Stimulated activated naive CD8-positive, alpha-beta T cell treated with anti-CD3 and anti-CD28 coated beads, Interleukin-15, Interleukin-2, amounts not matched to agents 100 ng/mL and 50 ng/mL, for 24 hours (primary cell): Measurements from ENCODE around the gene NRTN.

ENCODE experiments used
- H3K27ac Mint-ChIP-seq: one replicate; pipeline ENCODE4 v1.8.0; 2021; ENCODE audit warnings: mild to moderate bottlenecking, mixed read lengths
- H3K27me3 Mint-ChIP-seq: one replicate; pipeline ENCODE4 v1.8.0; 2021; ENCODE audit warnings: mixed read lengths
- H3K36me3 Mint-ChIP-seq: one replicate; pipeline ENCODE4 v1.8.0; 2021; ENCODE audit warnings: low read depth, mixed read lengths
- H3K4me1 Mint-ChIP-seq: one replicate; pipeline ENCODE4 v1.8.0; 2021; ENCODE audit warnings: low read depth, mixed read lengths
- H3K4me3 Mint-ChIP-seq: one replicate; pipeline ENCODE4 v1.8.0; 2021; ENCODE audit warnings: mild to moderate bottlenecking, mixed read lengths
- H3K9me3 Mint-ChIP-seq: one replicate; pipeline ENCODE4 v1.8.0; 2021; ENCODE audit warnings: mixed read lengths

NRTN gene

DNA sequence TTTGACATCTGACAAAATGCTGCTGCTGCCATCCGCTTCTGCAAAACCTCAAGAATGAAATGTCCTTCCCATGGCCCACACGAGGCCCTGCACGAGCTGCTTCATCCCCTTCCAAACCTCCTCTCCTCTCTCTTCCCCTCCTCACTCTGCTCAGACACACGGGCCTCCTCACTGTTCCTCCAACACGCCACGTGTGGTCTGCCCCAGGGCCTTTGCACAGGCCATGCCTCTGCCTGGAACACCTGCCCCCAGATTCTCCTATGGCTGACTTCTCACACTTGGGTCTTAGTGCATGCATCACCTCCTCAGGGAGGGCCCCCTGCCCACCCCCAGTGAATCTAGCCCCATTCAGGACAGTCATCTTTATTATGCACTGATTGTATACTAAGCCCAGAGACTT is 15.9 kb downstream of the NRTN start:
- Mint-ChIP-seq H3K27ac (no peak overlapping the region), H3K36me3 (no peaks in the 10 kb centered on the region), H3K4me3 (no peak overlapping the region), H3K9me3 (no peaks in the 10 kb centered on the region), H3K4me1 (no peaks in the 10 kb centered on the region), H3K27me3 (peaks cover 8% of the 10 kb centered on the region)

DNA sequence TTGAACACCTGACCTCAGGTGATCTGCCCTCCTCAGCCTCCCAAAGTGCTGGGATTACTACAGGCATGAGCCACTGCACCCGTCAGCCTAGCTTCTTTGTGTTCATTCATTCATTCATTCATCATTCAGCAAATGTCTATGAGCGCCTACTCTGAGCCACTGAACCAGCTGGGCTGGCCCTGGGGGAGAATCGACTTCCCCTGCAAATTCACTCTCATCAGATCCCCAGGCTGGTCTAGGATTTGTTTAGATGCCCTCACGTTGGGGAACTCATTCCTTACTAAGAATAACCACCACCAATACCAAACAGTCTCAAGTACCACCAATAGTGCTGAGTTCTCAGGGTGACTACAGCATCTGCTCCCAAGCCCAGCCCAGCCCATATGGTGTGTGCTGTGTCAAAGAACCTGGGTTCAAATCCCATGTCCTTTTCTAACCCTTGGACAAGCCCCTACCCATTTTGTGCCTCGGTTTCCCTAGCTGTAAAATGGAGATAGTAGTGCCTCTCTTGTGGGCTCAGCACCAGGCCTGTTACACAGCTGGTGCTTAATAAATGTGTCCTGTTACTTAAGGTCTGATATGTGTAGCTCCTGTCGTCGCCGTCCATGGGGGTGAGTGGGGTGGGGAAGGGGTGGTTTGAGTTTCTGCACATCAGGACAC is 16.8 kb downstream of the NRTN start:
- peaks cover 5% of the 10 kb centered on the region for H3K27me3 Mint-ChIP-seq
- no peak overlapping the region for H3K27ac Mint-ChIP-seq
- H3K36me3 Mint-ChIP-seq, result no peaks in the 10 kb centered on the region
- no peaks in the 10 kb centered on the region for H3K9me3 Mint-ChIP-seq
- H3K4me1 Mint-ChIP-seq, result peaks cover 2% of the 10 kb centered on the region
- H3K4me3 Mint-ChIP-seq, result no peak overlapping the region

GRCh38 chr19:5822181-5822844 is 17.4 kb downstream of the NRTN start:
- H3K9me3 Mint-ChIP-seq, result no peaks in the 10 kb centered on the region
- H3K4me3 Mint-ChIP-seq, result no peak overlapping the region
- H3K27me3 Mint-ChIP-seq, result peaks cover 3% of the 10 kb centered on the region
- no peaks in the 10 kb centered on the region for H3K36me3 Mint-ChIP-seq
- no peak overlapping the region for H3K27ac Mint-ChIP-seq
- peaks cover 8% of the 10 kb centered on the region for H3K4me1 Mint-ChIP-seq

DNA sequence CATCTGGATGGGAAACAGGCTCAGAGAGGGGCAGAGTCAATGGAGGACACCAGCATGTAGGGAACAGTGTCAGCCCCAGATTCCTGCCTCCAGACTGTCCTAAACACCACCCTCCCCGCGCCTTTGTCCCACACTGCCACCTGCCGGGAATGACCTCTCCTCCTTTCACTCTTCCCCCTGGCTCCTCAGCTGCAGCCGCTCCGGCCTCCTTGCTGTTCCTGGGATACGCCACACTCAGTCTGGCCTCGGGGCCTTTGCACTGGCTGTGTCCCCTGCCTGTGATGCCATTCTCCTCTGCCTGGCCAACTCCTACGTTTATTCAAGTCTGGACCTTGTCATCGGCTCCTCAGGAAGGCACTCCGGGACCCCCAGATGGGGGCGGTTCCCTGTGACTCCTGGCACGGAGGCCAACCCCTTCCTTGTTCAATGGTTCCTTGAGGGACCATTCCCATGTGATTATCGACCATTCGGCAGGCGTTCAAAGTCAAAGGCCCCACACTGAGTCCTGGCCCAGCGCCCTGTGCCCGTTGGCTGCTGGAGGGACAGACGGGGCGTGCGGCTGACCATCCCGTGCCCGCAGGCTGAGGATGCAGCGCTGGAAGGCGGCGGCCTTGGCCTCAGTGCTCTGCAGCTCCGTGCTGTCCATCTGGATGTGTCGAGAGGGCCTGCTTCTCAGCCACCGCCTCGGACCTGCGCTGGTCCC is 18.9 kb downstream of the NRTN start:
- Mint-ChIP-seq H3K36me3 (no peaks in the 10 kb centered on the region), H3K4me3 (no peak overlapping the region), H3K27me3 (no peaks in the 10 kb centered on the region), H3K9me3 (no peaks in the 10 kb centered on the region), H3K27ac (no peak overlapping the region), H3K4me1 (peaks cover 12% of the 10 kb centered on the region)

GRCh38 chr19:5824751-5825150 is 19.9 kb downstream of the NRTN start:
- Mint-ChIP-seq H3K9me3 (no peaks in the 10 kb centered on the region), H3K36me3 (no peaks in the 10 kb centered on the region), H3K27me3 (no peaks in the 10 kb centered on the region), H3K4me1 (peaks cover 12% of the 10 kb centered on the region), H3K27ac (no peak overlapping the region), H3K4me3 (no peak overlapping the region)

GRCh38 chr19:5825178-5825577 is 20.3 kb downstream of the NRTN start:
- no peaks in the 10 kb centered on the region for H3K27me3 Mint-ChIP-seq
- H3K4me3 Mint-ChIP-seq, result no peak overlapping the region
- H3K36me3 Mint-ChIP-seq, result no peaks in the 10 kb centered on the region
- peaks cover 15% of the 10 kb centered on the region for H3K4me1 Mint-ChIP-seq
- no peak overlapping the region for H3K27ac Mint-ChIP-seq
- no peaks in the 10 kb centered on the region for H3K9me3 Mint-ChIP-seq

DNA sequence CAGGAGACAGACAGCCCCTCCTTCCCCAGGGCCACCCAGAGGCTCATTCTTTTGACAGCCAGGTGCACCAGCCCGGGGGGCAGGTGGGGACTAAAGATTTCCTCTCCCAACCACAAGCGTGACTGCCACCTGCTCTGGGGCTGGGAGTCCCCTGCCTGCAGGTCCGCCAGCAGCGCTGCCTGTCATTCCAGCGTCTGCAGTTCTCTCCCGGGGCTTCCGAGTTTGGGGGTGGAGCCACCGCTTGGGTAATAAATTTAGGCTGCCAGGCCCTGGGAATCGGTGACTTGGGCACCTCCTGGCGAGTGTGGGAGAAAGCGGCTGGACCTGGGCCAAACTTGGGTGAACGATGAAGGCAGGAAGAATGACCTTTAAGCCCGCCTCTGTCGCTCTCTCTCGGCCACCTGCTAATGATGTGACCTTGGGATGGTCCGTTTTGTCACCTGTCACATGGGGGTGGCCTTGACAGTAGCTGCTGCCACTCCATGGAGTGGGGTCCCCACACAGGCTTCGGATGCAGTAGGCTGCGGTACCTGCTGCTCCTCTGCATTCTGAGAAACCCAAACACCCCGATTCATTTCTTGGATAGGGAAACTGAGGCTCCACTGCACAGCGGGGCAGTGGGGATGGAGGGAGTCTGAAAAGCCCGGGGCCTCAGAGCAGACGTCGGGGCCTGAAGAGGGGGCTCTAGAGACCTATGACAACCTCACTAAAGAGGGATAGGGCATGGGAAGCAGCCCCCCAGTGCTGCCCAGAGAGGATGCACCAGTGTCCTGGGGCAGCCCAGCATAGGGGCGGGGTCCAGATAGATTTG is 21.9 kb downstream of the NRTN start:
- no peaks in the 10 kb centered on the region for H3K9me3 Mint-ChIP-seq
- no peaks in the 10 kb centered on the region for H3K36me3 Mint-ChIP-seq
- peak overlapping the region; percentile 83 for H3K27ac Mint-ChIP-seq
- H3K4me1 Mint-ChIP-seq, result peaks cover 17% of the 10 kb centered on the region
- H3K27me3 Mint-ChIP-seq, result no peaks in the 10 kb centered on the region
- peak overlapping the region; percentile 96 for H3K4me3 Mint-ChIP-seq

GRCh38 chr19:5827342-5827890 is 22.5 kb downstream of the NRTN start:
- H3K27me3 Mint-ChIP-seq, result no peaks in the 10 kb centered on the region
- H3K27ac Mint-ChIP-seq, result peak overlapping the region; percentile 83
- no peaks in the 10 kb centered on the region for H3K36me3 Mint-ChIP-seq
- peaks cover 17% of the 10 kb centered on the region for H3K4me1 Mint-ChIP-seq
- peak overlapping the region; percentile 96 for H3K4me3 Mint-ChIP-seq
- H3K9me3 Mint-ChIP-seq, result no peaks in the 10 kb centered on the region

- H3K27ac Mint-ChIP-seq, result peak overlapping the region; percentile 99
- H3K9me3 Mint-ChIP-seq, result no peaks in the 10 kb centered on the region
- no peaks in the 10 kb centered on the region for H3K36me3 Mint-ChIP-seq
- H3K4me1 Mint-ChIP-seq, result peaks cover 17% of the 10 kb centered on the region
- H3K4me3 Mint-ChIP-seq, result peak overlapping the region; percentile 96
- H3K27me3 Mint-ChIP-seq, result no peaks in the 10 kb centered on the region
Observed at GRCh38 chr19:5827891-5828660, 23.2 kb downstream of the NRTN start.

- no peaks in the 10 kb centered on the region for H3K36me3 Mint-ChIP-seq
- H3K4me3 Mint-ChIP-seq, result peak overlapping the region; percentile 96
- peak overlapping the region; percentile 99 for H3K27ac Mint-ChIP-seq
- no peaks in the 10 kb centered on the region for H3K27me3 Mint-ChIP-seq
- peaks cover 17% of the 10 kb centered on the region for H3K4me1 Mint-ChIP-seq
- no peaks in the 10 kb centered on the region for H3K9me3 Mint-ChIP-seq
Observed at GRCh38 chr19:5828661-5829566, 24.0 kb downstream of the NRTN start.

GRCh38 chr19:5829567-5830310 is 24.9 kb downstream of the NRTN start:
- Mint-ChIP-seq H3K27ac (no peak overlapping the region), H3K9me3 (no peaks in the 10 kb centered on the region), H3K4me1 (peaks cover 17% of the 10 kb centered on the region), H3K36me3 (no peaks in the 10 kb centered on the region), H3K27me3 (no peaks in the 10 kb centered on the region), H3K4me3 (peak overlapping the region; percentile 96)

GRCh38 chr19:5831159-5831558 is 26.3 kb downstream of the NRTN start:
- Mint-ChIP-seq H3K27ac (no peak overlapping the region), H3K36me3 (no peaks in the 10 kb centered on the region), H3K9me3 (no peaks in the 10 kb centered on the region), H3K4me1 (peaks cover 17% of the 10 kb centered on the region), H3K4me3 (no peak overlapping the region), H3K27me3 (no peaks in the 10 kb centered on the region)

DNA sequence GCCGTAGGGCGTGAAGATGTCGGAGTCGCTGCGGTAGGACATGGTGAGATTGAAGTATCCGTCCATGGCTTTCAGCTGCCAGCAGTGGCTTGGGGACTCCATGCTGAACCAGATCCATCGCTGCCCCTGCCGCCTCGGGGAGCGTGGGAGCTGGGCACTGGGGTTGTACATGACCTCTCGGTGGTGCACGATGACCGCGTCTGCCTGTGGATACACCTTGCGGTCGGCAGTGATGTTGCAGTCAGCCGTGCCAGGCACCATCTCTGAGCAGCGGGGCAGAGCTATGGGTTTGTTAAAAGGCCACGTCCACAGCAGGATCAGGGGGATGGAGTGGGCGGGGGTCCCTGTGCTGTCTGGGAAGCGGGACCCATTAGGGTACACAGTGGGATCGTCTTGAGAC is 27.2 kb downstream of the NRTN start:
- Mint-ChIP-seq H3K27ac (no peak overlapping the region), H3K9me3 (no peaks in the 10 kb centered on the region), H3K27me3 (peaks cover under 1% of the 10 kb centered on the region), H3K4me1 (peaks cover 11% of the 10 kb centered on the region), H3K4me3 (no peak overlapping the region), H3K36me3 (no peaks in the 10 kb centered on the region)
